Amniotic epithelial cell (primary cell): Measurements from ENCODE around the gene NDUFAF8.

Experiments
- DNase-seq: peaks from one replicate; pipeline ENCODE4 v3.0.0-alpha.2; 2010; ENCODE audit warnings: low read depth

Gene NDUFAF8

GRCh38 chr17:81274471-81274855, 35.3 kb downstream of the NDUFAF8 start:
- DNase-seq, result no peak

- DNase-seq, result no peak
Observed at GRCh38 chr17:81276781-81277180, 37.7 kb downstream of the NDUFAF8 start.

- DNase-seq, result no peak
Observed at GRCh38 chr17:81277421-81277820, 38.3 kb downstream of the NDUFAF8 start.

- DNase-seq, result no peak
Observed at GRCh38 chr17:81277946-81278693, 39.0 kb downstream of the NDUFAF8 start.

GRCh38 chr17:81278831-81279230, 39.7 kb downstream of the NDUFAF8 start:
- DNase-seq, result no peak

GRCh38 chr17:81279278-81280275, 40.5 kb downstream of the NDUFAF8 start:
- no peak for DNase-seq

GRCh38 chr17:81280571-81280970, 41.5 kb downstream of the NDUFAF8 start:
- no peak for DNase-seq

- no peak for DNase-seq
Observed at GRCh38 chr17:81282141-81282540, 43.0 kb downstream of the NDUFAF8 start.

GRCh38 chr17:81282876-81283275, 43.8 kb downstream of the NDUFAF8 start:
- DNase-seq, result no peak

- DNase-seq, result peak; percentile 17
Observed at GRCh38 chr17:81285179-81285878, 46.2 kb downstream of the NDUFAF8 start.

- DNase-seq, result no peak
Observed at GRCh38 chr17:81285894-81286293, 46.8 kb downstream of the NDUFAF8 start.

GRCh38 chr17:81286491-81287145, 47.5 kb downstream of the NDUFAF8 start:
- no peak for DNase-seq

- no peak for DNase-seq
Observed at GRCh38 chr17:81287152-81287551, 48.0 kb downstream of the NDUFAF8 start.

GRCh38 chr17:81287741-81288430, 48.8 kb downstream of the NDUFAF8 start:
- no peak for DNase-seq

GRCh38 chr17:81288715-81289114, 49.6 kb downstream of the NDUFAF8 start:
- no peak for DNase-seq

GRCh38 chr17:81289627-81290026, 50.5 kb downstream of the NDUFAF8 start:
- no peak for DNase-seq

- no peak for DNase-seq
Observed at GRCh38 chr17:81290230-81290629, 51.1 kb downstream of the NDUFAF8 start.
